ENCODE data around the gene SH3PXD2A. TPM values are rescaled to one million over a fixed set of nuclear protein-coding genes. Genes with fewer than 3 reads are reported as not detected.

SH3PXD2A gene
- total and polyA plus RNA-seq, 12 donors, result 6.9 to 44.9 (median 34.4) TPM

GRCh38 chr10:103550229-103550628, 305.1 kb downstream of the SH3PXD2A start:
- H3K27me3 ChIP-seq, result peaks cover 0 to 9% (median 0%) of the 10 kb centered on the region in 7 donors
- H3K4me3 ChIP-seq, result no peak overlapping the region
- no peak overlapping the region for H3K27ac ChIP-seq
- DNase-seq (no peak), ATAC-seq (no peak)
- intact Hi-C loops (cut with DNase I), result loop anchor here in 1 of 10 donors (5.0 kb wide), 1 partner anchor 52 kb away; no protein-coding TSS in a partner anchor
- no peaks in the 10 kb centered on the region for H3K9me3 ChIP-seq
- H3K36me3 ChIP-seq, result no peaks in the 10 kb centered on the region
- WGBS, 2 donors, result 100% methylated on average over 1 of the region's 1 CpG
- TF ChIP-seq CTCF (IDR thresholded peaks at IDR 0.05), result no peak
- H3K4me1 ChIP-seq, result peaks cover 3 to 17% (median 6%) of the 10 kb centered on the region in 9 donors

GRCh38 chr10:103549349-103549685, 306.1 kb downstream of the SH3PXD2A start:
- intact Hi-C loops (cut with DNase I), result no loop called here
- no peak overlapping the region for H3K27ac ChIP-seq
- 93 to 100% methylated on average over 3 of the region's 3 CpGs for WGBS, 2 donors

GRCh38 chr10:103548581-103549348, 306.6 kb downstream of the SH3PXD2A start:
- Histone ChIP-seq H3K4me3 (no peak overlapping the region), H3K4me1 (peaks cover 0 to 11% (median 4%) of the 10 kb centered on the region in 9 donors), H3K27me3 (peaks cover 0 to 1% (median 0%) of the 10 kb centered on the region in 7 donors), H3K27ac (no peak overlapping the region), H3K9me3 (no peaks in the 10 kb centered on the region), H3K36me3 (no peaks in the 10 kb centered on the region)
- ATAC-seq (no peak), DNase-seq (no peak)
- 93 to 94% methylated on average over 12 of the region's 12 CpGs for WGBS, 2 donors
- no peak for TF ChIP-seq CTCF (IDR thresholded peaks at IDR 0.05)
- intact Hi-C loops (cut with DNase I), result no loop called here

More at GRCh38 chr10:103549349-103549685, 306.1 kb downstream of the SH3PXD2A start:
- no peak overlapping the region for H3K4me3 ChIP-seq
- no peak for ATAC-seq
- DNase-seq, result no peak
- peaks cover 0 to 7% (median 0%) of the 10 kb centered on the region in 7 donors for H3K27me3 ChIP-seq
- H3K4me1 ChIP-seq, result peaks cover 0 to 11% (median 4%) of the 10 kb centered on the region in 9 donors
- H3K9me3 ChIP-seq, result no peaks in the 10 kb centered on the region
- TF ChIP-seq CTCF (IDR thresholded peaks at IDR 0.05), result no peak
- no peaks in the 10 kb centered on the region for H3K36me3 ChIP-seq

DNA sequence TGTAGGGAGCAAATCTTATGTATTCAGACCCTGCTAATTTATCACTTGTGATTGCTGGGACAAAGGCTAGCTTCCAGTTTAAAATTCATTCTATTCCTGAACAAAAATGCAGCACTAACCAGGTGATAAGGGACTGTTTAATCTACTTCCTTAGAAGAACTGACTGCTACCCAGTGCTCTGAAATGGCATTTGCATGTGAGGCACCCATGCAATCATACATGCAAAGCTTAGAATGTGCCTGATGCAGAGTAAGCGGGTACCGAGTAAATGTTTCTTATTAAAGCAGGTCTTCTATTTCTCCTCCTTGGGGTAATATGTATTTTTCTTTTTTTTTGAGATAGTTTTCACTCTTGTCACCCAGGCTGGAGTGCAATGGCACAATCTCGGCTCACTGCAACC, 307.4 kb downstream of the SH3PXD2A start:
- no peaks in the 10 kb centered on the region for H3K27me3 ChIP-seq
- DNase-seq, result no peak
- ATAC-seq, result no peak
- WGBS, 2 donors, result 99% methylated on average over 3 of the region's 3 CpGs
- peaks cover 5 to 17% (median 10%) of the 10 kb centered on the region in 9 donors for H3K4me1 ChIP-seq
- intact Hi-C loops (cut with DNase I), result no loop called here
- no peak overlapping the region for H3K27ac ChIP-seq
- no peak for TF ChIP-seq CTCF (IDR thresholded peaks at IDR 0.05)
- H3K9me3 ChIP-seq, result no peaks in the 10 kb centered on the region
- H3K36me3 ChIP-seq, result no peaks in the 10 kb centered on the region
- H3K4me3 ChIP-seq, result no peak overlapping the region

All from heart right ventricle (tissue), 16 donors.